ENCODE data around the gene SCTR. TPM values are rescaled to one million over a fixed set of nuclear protein-coding genes. Genes with fewer than 3 reads are reported as not detected.
A peak's percentile ranks its signal among the peaks of the same experiment; 100 is the strongest.

The SCTR gene
- total RNA-seq, 1 experiment from 2014 or later: not detected

GRCh38 chr2:119463136-119463535 is 61.1 kb downstream of the SCTR start:
- no peak overlapping the region for H3K27ac ChIP-seq
- H3K4me1 ChIP-seq: no peaks in the 10 kb centered on the region; the same call in 1 of the 2 replicates
- H3K4me3 ChIP-seq: no peak overlapping the region
- H3K36me3 ChIP-seq: no peaks in the 10 kb centered on the region
- H3K9me3 ChIP-seq (replicated peaks): no peaks in the 10 kb centered on the region
- no peak for DNase-seq
- no peaks in the 10 kb centered on the region for H3K27me3 ChIP-seq

DNA sequence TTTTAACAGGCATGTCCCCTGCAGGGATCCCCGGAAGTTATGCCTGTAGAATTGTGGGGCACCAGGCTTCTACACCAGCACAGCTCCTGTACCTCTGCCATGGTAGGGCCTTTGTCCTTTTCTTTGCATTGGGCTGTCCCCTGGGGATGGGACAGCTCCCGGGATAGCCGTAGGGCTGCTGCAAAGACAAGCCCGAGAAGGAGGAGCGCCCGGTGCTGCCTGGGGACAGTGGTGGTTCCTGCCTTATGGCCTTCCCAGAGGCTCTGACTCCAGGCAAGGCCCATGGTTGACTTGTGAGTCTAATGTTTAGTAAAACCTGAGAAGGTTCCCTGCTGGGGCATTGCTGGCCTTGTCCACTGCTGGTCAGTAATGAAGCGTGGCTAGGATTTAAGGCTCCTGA is 61.7 kb downstream of the SCTR start:
- no peak for DNase-seq
- H3K27me3 ChIP-seq: no peaks in the 10 kb centered on the region
- no peaks in the 10 kb centered on the region for H3K9me3 ChIP-seq (replicated peaks)
- no peak overlapping the region for H3K27ac ChIP-seq
- H3K4me3 ChIP-seq: no peak overlapping the region
- H3K36me3 ChIP-seq: no peaks in the 10 kb centered on the region
- no peaks in the 10 kb centered on the region for H3K4me1 ChIP-seq

GRCh38 chr2:119461811-119462210 is 62.5 kb downstream of the SCTR start:
- DNase-seq: no peak
- H3K27me3 ChIP-seq: no peaks in the 10 kb centered on the region

DNA sequence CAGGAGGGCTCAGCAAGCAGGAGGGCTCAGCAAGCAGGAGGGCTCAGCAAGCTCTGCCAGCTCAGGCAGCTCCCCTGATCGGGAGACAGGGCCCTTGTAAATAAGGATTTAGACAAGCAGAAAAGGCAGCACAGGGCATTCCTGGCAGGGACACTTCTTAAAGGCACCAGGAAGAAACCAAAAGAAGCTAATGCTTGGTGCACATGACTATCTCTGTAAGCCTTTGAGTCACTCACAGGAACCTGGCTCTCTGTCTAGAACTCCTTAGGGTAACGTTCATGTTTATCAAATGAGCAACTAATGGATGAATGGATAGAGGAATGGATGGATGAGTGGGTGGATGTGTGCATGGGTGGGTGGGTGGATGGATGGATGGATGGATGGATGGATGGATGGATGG is 64.2 kb downstream of the SCTR start:
- H3K4me3 ChIP-seq: no peak overlapping the region
- no peaks in the 10 kb centered on the region for H3K9me3 ChIP-seq (replicated peaks)
- no peaks in the 10 kb centered on the region for H3K36me3 ChIP-seq
- H3K4me1 ChIP-seq: no peaks in the 10 kb centered on the region
- no peaks in the 10 kb centered on the region; the same call in 1 of the 2 replicates for H3K27me3 ChIP-seq
- no peak for DNase-seq
- H3K27ac ChIP-seq: no peak overlapping the region

More at GRCh38 chr2:119461811-119462210, 62.5 kb downstream of the SCTR start:
- Histone ChIP-seq H3K36me3 (no peaks in the 10 kb centered on the region), H3K9me3 (replicated peaks) (no peaks in the 10 kb centered on the region), H3K4me3 (no peak overlapping the region), H3K4me1 (no peaks in the 10 kb centered on the region), H3K27ac (no peak overlapping the region)

GRCh38 chr2:119455066-119455718 is 69.1 kb downstream of the SCTR start:
- no peak overlapping the region for H3K27ac ChIP-seq
- no peaks in the 10 kb centered on the region for H3K36me3 ChIP-seq
- DNase-seq: no peak
- no peaks in the 10 kb centered on the region for H3K9me3 ChIP-seq (replicated peaks)
- no peaks in the 10 kb centered on the region for H3K4me1 ChIP-seq
- H3K27me3 ChIP-seq: peaks cover 11% of the 10 kb centered on the region; the same call in 1 of the 2 replicates
- no peak overlapping the region for H3K4me3 ChIP-seq

- H3K27me3 ChIP-seq: peaks cover 11% of the 10 kb centered on the region; the same call in 1 of the 2 replicates
- no peak overlapping the region for H3K4me3 ChIP-seq
- no peaks in the 10 kb centered on the region for H3K4me1 ChIP-seq
- H3K36me3 ChIP-seq: no peaks in the 10 kb centered on the region
- no peak for DNase-seq
- H3K9me3 ChIP-seq (replicated peaks): no peaks in the 10 kb centered on the region
- H3K27ac ChIP-seq: no peak overlapping the region
Measured at GRCh38 chr2:119453972-119454593, 70.2 kb downstream of the SCTR start.

GRCh38 chr2:119451336-119452050 is 72.8 kb downstream of the SCTR start:
- no peaks in the 10 kb centered on the region for H3K36me3 ChIP-seq
- H3K4me3 ChIP-seq: no peak overlapping the region
- H3K27me3 ChIP-seq: peaks cover 11% of the 10 kb centered on the region; the same call in 1 of the 2 replicates
- H3K9me3 ChIP-seq (replicated peaks): no peaks in the 10 kb centered on the region
- no peak for DNase-seq
- H3K4me1 ChIP-seq: no peaks in the 10 kb centered on the region
- no peak overlapping the region for H3K27ac ChIP-seq

DNA sequence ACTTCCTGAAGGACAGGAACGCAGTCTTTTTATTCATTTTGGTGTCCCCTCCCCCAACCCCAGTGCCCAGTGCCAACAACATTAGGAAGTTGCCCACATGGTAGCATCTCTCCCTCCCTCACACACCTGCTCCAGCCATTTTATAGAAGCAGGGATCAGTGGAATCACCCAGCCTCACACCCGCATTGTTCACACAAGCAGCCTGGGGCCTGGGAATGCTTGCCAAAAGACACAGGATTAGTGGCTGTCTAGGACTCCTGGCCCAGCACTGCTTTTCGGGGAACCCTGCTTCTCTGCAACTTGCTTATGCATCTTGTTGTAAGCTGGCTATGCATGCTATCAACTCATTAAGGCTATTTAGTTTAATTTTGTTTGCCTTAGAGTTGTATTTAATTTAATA is 74.8 kb downstream of the SCTR start:
- Histone ChIP-seq H3K36me3 (no peaks in the 10 kb centered on the region), H3K27ac (no peak overlapping the region), H3K4me1 (no peaks in the 10 kb centered on the region), H3K27me3 (peaks cover 11% of the 10 kb centered on the region; the same call in 1 of the 2 replicates), H3K9me3 (replicated peaks) (no peaks in the 10 kb centered on the region), H3K4me3 (no peak overlapping the region)
- DNase-seq: peak in 1 of 2 experiments; percentile 34

DNA sequence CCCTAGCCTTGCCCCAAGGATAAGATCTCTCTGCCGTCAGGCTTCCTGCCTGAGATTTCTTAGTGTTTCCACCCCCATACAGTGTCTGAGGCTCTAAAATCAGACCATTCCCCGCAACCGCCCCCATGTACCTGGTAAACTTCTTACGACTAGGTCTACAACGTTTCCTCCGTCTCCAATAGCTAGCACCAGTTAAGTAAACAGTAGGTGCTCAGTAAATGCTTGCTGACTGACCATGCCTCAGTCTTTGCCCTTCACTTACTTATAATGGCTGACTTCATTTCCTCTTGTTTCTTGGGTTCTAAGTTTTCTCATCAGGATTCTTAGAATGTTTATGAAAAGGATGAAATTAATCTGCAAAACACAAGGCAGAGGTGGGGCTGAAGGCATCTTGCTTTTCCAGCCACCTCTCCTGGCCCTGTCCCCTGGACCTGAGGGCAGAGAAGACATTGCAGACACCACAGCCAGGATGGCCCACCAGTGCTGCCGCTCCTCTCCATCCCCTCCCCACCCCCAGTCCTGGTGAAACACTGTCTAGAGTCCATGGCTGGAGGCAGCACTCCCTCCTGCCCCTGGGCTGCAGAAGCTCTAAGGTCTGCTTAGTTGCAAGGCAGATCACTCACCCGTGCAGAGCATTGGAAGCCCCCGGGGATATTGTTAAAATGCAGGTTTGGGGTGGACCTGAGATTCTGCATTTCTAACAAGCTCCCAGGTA is 75.7 kb downstream of the SCTR start:
- 0 out of 2 replicates have a peak, but pooled peaks cover 8% of the 10 kb centered on the region for H3K27me3 ChIP-seq
- no peak for DNase-seq

DNA sequence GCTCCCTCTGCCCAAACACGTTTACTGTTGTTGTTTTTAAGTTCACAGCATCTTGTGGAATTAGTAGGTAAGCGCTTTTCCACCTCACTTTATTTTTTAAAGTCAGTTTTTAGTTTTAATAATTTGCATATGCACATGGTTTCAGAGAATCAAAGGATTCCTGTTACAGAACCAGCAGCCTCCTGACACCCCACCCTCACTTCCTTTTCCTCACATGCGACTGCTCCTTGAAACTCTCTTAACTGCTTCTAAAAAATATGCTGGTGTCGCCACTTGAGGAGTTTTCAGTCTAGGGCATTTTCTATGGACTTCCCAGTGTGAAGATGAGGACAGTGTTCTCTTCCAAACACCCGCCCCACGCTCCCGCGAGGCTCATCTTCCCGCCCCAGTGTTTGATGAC is 78.2 kb downstream of the SCTR start:
- Histone ChIP-seq H3K9me3 (replicated peaks) (no peaks in the 10 kb centered on the region), H3K27me3 (no peaks in the 10 kb centered on the region), H3K36me3 (no peaks in the 10 kb centered on the region), H3K4me1 (no peaks in the 10 kb centered on the region), H3K27ac (no peak overlapping the region), H3K4me3 (no peak overlapping the region)
- no peak for DNase-seq

More for the DNA sequence above, 75.7 kb downstream of the SCTR start:
- Histone ChIP-seq H3K4me3 (no peak overlapping the region), H3K36me3 (no peaks in the 10 kb centered on the region), H3K4me1 (no peaks in the 10 kb centered on the region), H3K27ac (no peak overlapping the region), H3K9me3 (replicated peaks) (no peaks in the 10 kb centered on the region)

DNA sequence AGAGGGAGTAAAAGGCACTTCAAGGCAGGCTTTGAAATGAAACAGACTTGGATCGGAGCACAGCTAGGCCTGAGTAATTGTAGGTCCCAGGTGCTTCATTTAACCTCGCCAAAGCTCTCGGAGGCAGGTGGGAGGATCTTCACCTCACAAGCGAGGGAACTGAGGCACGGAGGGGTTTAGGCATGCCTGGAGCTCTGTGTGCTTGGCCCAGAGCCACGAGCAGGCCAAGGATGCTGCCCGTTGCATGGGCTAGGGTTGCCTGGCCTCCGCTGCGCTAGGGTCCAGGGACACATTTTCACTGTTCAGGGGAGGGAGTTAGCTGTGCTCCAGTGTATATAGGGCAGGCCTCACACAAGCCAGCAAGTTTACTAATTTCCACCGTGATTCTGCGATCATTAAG is 81.4 kb downstream of the SCTR start:
- no peaks in the 10 kb centered on the region for H3K4me1 ChIP-seq
- H3K27ac ChIP-seq: no peak overlapping the region
- H3K4me3 ChIP-seq: no peak overlapping the region
- no peaks in the 10 kb centered on the region for H3K27me3 ChIP-seq
- H3K36me3 ChIP-seq: no peaks in the 10 kb centered on the region
- no peaks in the 10 kb centered on the region for H3K9me3 ChIP-seq (replicated peaks)
- DNase-seq: no peak

DNA sequence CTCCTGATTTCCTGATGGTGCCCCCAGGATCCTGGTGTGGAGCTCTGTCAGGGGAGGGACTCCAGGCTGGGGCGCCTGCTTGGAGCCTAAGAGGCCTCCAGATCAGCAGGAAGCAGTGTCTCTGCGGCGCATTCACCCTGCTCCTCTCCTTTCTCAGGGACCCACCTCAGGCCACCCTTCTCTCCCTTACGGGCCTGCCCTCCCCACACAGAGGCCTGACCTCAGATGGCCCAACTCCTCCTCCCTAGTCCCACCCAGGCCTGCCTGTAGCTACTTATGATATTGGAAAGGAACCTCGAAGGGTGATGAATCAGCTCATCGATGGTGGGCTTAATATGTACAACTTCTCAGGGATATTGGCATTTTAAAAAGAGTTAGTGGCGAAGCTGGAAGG is 82.1 kb downstream of the SCTR start:
- Histone ChIP-seq H3K36me3 (no peaks in the 10 kb centered on the region), H3K27ac (no peak overlapping the region), H3K4me3 (no peak overlapping the region), H3K27me3 (no peaks in the 10 kb centered on the region), H3K4me1 (peaks cover 2% of the 10 kb centered on the region; the same call in 1 of the 2 replicates), H3K9me3 (replicated peaks) (no peaks in the 10 kb centered on the region)
- no peak for DNase-seq

GRCh38 chr2:119441376-119442225 is 82.7 kb downstream of the SCTR start:
- Histone ChIP-seq H3K4me3 (no peak overlapping the region), H3K9me3 (replicated peaks) (no peaks in the 10 kb centered on the region), H3K4me1 (peaks cover 3% of the 10 kb centered on the region; the same call in 1 of the 2 replicates), H3K27me3 (no peaks in the 10 kb centered on the region), H3K36me3 (no peaks in the 10 kb centered on the region), H3K27ac (no peak overlapping the region)
- no peak for DNase-seq

DNA sequence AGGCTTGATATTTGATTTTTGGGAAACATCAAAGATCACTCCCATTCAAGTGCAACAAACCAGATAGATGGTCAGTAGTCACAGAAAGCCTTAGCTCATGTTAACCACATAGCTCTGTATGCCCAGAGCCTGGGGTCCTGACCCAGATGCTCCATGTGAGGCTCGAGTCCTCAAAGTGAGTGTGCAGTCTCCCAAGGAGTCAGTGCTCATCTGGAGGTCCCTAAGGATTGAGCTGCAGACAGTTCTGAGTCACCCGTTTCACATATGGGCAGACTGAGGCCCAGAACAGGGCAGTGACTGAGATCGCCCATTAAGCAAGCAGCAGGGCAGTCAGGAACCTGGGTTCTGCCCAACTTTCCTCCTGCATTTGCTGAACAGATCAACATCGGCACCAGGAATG is 83.4 kb downstream of the SCTR start:
- Histone ChIP-seq H3K9me3 (replicated peaks) (no peaks in the 10 kb centered on the region), H3K36me3 (no peaks in the 10 kb centered on the region), H3K27ac (no peak overlapping the region), H3K4me1 (peaks cover 6% of the 10 kb centered on the region), H3K4me3 (no peak overlapping the region), H3K27me3 (no peaks in the 10 kb centered on the region)
- no peak for DNase-seq

All from SJCRH30 (cell line).